ENCODE measurements around the gene LARGE1.

Gene LARGE1

GRCh38 chr22:33329398-33329797 lies 590.9 kb downstream of the LARGE1 start:
- H3K36me3 ChIP-seq (ENCODE audit: insufficient read depth, low read length) = no peaks in the 10 kb centered on the region
- no peak overlapping the region for H3K4me2 ChIP-seq (ENCODE audit: low read depth, low read length, poor library complexity, severe bottlenecking)
- H3K9ac ChIP-seq (ENCODE audit: low read depth, low read length, poor library complexity, severe bottlenecking) = no peak overlapping the region
- no peaks in the 10 kb centered on the region for H3K9me2 ChIP-seq (replicated peaks; ENCODE audit: low read depth, low read length)
- no peaks in the 10 kb centered on the region for H4K20me1 ChIP-seq (ENCODE audit: insufficient read depth, low read length, poor library complexity, severe bottlenecking)
- no peaks in the 10 kb centered on the region for H3K27me3 ChIP-seq (ENCODE audit: insufficient read depth, low read length, poor library complexity, severe bottlenecking)
- no peaks in the 10 kb centered on the region for H3K79me2 ChIP-seq (ENCODE audit: insufficient read depth, low read length)
- H2AFZ ChIP-seq (ENCODE audit: low read length) = no peak overlapping the region
- H3F3A ChIP-seq (ENCODE audit: low read depth) = no peaks in the 10 kb centered on the region
- H3K9me3 ChIP-seq (ENCODE audit: insufficient read depth, low read depth, low read length) = no peaks in the 10 kb centered on the region; the same call in 1 of the 2 replicates
- no peak overlapping the region for H3K4me3 ChIP-seq (ENCODE audit: low read length, poor library complexity, severe bottlenecking)
- TF ChIP-seq EZH2phosphoT487 (IDR thresholded peaks at IDR 0.05; ENCODE audit: borderline replicate concordance) (no peak), CTCF (conservative IDR thresholded peaks at IDR 0.05; ENCODE audit: low read length) (no peak)
- H3K4me1 ChIP-seq (ENCODE audit: insufficient read depth, low read length, poor library complexity, severe bottlenecking) = no peaks in the 10 kb centered on the region

DNA sequence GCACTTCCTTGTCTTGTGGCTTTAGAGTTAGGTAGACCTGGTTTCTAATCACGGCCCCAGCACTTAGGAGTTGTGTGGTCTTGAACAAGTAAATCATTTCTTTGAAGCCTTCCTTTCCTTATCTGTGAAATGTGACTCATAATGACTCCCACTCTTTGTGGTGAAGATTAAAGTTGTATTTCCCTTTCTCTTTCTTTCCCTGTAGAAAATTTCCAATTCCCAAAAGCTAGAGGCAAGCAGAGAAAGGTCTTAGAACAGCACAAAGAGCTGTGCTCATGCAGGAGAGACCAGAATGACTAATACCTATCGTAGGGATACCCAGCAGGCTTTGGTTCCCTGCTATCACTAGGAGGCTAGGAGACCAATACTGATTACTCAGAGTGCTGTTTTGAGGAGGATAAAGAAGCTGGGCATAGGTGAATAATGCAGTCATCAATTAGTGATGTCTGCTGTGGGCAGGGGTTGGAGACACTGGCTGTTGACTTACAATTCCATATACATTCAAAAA lies 591.4 kb downstream of the LARGE1 start:
- Histone ChIP-seq H3K4me2 (ENCODE audit: low read depth, low read length, poor library complexity, severe bottlenecking) (no peak overlapping the region), H2AFZ (ENCODE audit: low read length) (no peak overlapping the region), H3K9me3 (ENCODE audit: insufficient read depth, low read depth, low read length) (no peaks in the 10 kb centered on the region; the same call in 1 of the 2 replicates), H3K4me3 (ENCODE audit: low read length, poor library complexity, severe bottlenecking) (no peak overlapping the region), H3K27me3 (ENCODE audit: insufficient read depth, low read length, poor library complexity, severe bottlenecking) (no peaks in the 10 kb centered on the region), H3K9me2 (replicated peaks; ENCODE audit: low read depth, low read length) (no peaks in the 10 kb centered on the region), H3K36me3 (ENCODE audit: insufficient read depth, low read length) (no peaks in the 10 kb centered on the region), H4K20me1 (ENCODE audit: insufficient read depth, low read length, poor library complexity, severe bottlenecking) (no peaks in the 10 kb centered on the region), H3K9ac (ENCODE audit: low read depth, low read length, poor library complexity, severe bottlenecking) (no peak overlapping the region), H3F3A (ENCODE audit: low read depth) (no peaks in the 10 kb centered on the region), H3K79me2 (ENCODE audit: insufficient read depth, low read length) (no peaks in the 10 kb centered on the region), H3K4me1 (ENCODE audit: insufficient read depth, low read length, poor library complexity, severe bottlenecking) (no peaks in the 10 kb centered on the region)
- no peak for TF ChIP-seq CTCF (conservative IDR thresholded peaks at IDR 0.05; ENCODE audit: low read length)

DNA sequence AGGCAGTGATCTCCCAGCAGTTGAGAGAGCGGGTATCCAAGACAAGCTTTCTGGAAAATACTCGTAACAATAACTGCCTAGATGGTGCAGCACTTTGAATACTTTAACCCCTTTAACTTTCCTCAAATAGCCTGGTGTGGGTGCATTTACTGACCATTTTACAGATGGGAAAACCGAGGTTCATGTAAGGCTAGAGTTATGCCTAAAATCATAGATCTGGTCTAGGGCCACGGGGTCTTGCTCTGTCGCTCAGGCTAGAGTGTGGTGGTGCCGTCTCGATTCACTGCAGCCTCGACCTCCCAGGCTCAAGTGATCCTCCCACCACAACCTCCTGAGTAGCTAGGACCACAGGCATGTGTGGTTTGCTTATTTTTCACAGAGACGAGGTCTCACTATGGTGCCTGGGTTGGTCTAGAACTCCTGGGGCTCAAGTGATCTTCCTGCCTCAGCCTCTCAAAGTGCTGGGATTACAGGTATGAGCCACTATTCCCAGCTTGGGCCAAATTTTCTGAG lies 592.9 kb downstream of the LARGE1 start:
- no peak overlapping the region for H3K9ac ChIP-seq (ENCODE audit: low read depth, low read length, poor library complexity, severe bottlenecking)
- TF ChIP-seq CTCF (conservative IDR thresholded peaks at IDR 0.05; ENCODE audit: low read length) (no peak), EZH2phosphoT487 (IDR thresholded peaks at IDR 0.05; ENCODE audit: borderline replicate concordance) (no peak)
- H3K36me3 ChIP-seq (ENCODE audit: insufficient read depth, low read length) = no peaks in the 10 kb centered on the region
- no peaks in the 10 kb centered on the region for H4K20me1 ChIP-seq (ENCODE audit: insufficient read depth, low read length, poor library complexity, severe bottlenecking)
- no peaks in the 10 kb centered on the region; the same call in 1 of the 2 replicates for H3K9me3 ChIP-seq (ENCODE audit: insufficient read depth, low read depth, low read length)
- no peaks in the 10 kb centered on the region for H3F3A ChIP-seq (ENCODE audit: low read depth)
- no peak overlapping the region for H2AFZ ChIP-seq (ENCODE audit: low read length)
- H3K27me3 ChIP-seq (ENCODE audit: insufficient read depth, low read length, poor library complexity, severe bottlenecking) = no peaks in the 10 kb centered on the region
- no peaks in the 10 kb centered on the region for H3K79me2 ChIP-seq (ENCODE audit: insufficient read depth, low read length)
- no peaks in the 10 kb centered on the region for H3K4me1 ChIP-seq (ENCODE audit: insufficient read depth, low read length, poor library complexity, severe bottlenecking)
- H3K9me2 ChIP-seq (replicated peaks; ENCODE audit: low read depth, low read length) = no peaks in the 10 kb centered on the region
- no peak overlapping the region for H3K4me3 ChIP-seq (ENCODE audit: low read length, poor library complexity, severe bottlenecking)
- no peak overlapping the region for H3K4me2 ChIP-seq (ENCODE audit: low read depth, low read length, poor library complexity, severe bottlenecking)
